ENCODE measurements around the gene SMIM26. TPM values are rescaled to one million over a fixed set of nuclear protein-coding genes. Genes with fewer than 3 reads are reported as not detected.

The SMIM26 gene
- total and polyA plus RNA-seq, 12 donors, result 88.6 to 337 (median 156) TPM

DNA sequence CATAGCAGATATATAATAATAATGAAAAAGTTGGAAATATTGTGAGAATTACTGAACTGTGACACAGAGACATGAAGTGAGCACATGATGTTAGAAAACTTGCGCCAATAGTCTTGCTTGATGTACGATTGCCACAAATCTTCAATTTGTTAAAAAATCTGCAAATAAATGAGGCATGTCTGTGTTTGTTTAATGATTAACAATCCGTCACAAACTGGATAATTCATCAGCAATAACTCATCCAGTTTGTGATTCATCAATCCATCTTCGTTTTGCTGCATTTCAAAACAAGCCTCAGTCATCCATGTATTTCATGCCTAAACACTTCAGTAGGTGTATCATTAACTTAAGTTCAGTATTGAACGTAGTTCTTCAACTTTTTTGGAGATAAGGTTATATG lies 25.5 kb upstream of the SMIM26 start:
- no peak for TF ChIP-seq POLR2A (IDR thresholded peaks at IDR 0.05)
- TF ChIP-seq CTCF (IDR thresholded peaks at IDR 0.05), result no peak
- no peak for DNase-seq
- intact Hi-C loops (cut with DNase I), result no loop called here
- Histone ChIP-seq H3K27ac (no peak overlapping the region), H3K4me3 (no peak overlapping the region), H3K36me3 (replicated peaks in 1 of 2) (peaks cover 0 to 64% of the 10 kb centered on the region in 2 donors), H3K27me3 (no peaks in the 10 kb centered on the region), H3K9me3 (replicated peaks in 1 of 3) (no peaks in the 10 kb centered on the region), H3K4me1 (replicated peaks in 1 of 2) (no peaks in the 10 kb centered on the region)
- 77 to 87% (median 82%) methylated on average over 5 of the region's 5 CpGs for WGBS, 4 donors

DNA sequence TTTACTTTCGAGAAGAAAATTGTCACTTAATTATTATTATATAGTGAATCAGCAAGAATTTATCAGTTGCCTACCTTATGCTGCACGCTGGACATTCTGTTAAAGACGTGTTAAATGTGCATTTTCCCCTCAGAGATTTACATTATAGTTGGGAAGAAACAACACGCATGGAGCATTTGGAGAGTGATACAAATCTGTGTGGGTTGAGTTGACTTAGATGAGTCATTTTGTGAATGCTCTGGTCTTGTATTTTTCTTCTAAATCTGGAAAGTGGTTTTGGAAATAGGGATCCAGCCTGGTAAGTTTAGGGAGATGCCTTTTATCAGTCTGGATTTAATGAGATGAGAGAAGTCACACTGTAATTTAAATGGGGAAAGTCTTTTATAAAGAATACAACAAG lies 24.0 kb upstream of the SMIM26 start:
- no peaks in the 10 kb centered on the region for H3K27me3 ChIP-seq
- no peak overlapping the region for H3K27ac ChIP-seq
- TF ChIP-seq POLR2A (IDR thresholded peaks at IDR 0.05) (no peak), CTCF (IDR thresholded peaks at IDR 0.05) (no peak)
- intact Hi-C loops (cut with DNase I), result no loop called here
- no peaks in the 10 kb centered on the region for H3K4me1 ChIP-seq (replicated peaks in 1 of 2)
- no peak overlapping the region for H3K4me3 ChIP-seq
- WGBS, 4 donors, result 94 to 97% (median 96%) methylated on average over 4 of the region's 4 CpGs
- peaks cover 0 to 67% of the 10 kb centered on the region in 2 donors for H3K36me3 ChIP-seq (replicated peaks in 1 of 2)
- no peaks in the 10 kb centered on the region for H3K9me3 ChIP-seq (replicated peaks in 1 of 3)
- DNase-seq, result no peak

DNA sequence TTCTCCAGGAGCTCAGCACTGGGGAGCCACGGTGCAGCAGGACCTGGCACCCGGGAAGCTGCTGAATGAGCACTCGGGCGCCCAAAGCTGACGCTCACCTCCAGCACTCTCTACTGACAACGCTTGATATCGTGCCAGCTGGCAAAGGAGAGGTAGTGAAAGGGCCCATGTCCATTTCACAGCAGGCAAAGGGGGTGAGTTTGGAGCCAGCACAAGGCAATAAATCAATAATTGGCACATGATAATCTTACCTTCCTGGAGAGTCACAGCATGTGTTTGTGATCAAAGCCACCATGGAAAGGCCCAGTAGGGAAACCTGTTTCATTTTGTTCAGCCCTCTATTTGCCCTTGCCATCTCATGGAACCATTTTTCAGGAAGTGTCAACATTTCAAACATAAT lies 23.3 kb upstream of the SMIM26 start:
- H3K27ac ChIP-seq, result no peak overlapping the region
- H3K36me3 ChIP-seq (replicated peaks in 1 of 2), result peaks cover 0 to 75% of the 10 kb centered on the region in 2 donors
- intact Hi-C loops (cut with DNase I), result no loop called here
- H3K9me3 ChIP-seq (replicated peaks in 1 of 3), result no peaks in the 10 kb centered on the region
- no peak for DNase-seq
- WGBS, 4 donors, result 84 to 92% (median 88%) methylated on average over 6 to 7 of the region's 7 CpGs
- no peaks in the 10 kb centered on the region for H3K27me3 ChIP-seq
- no peak overlapping the region for H3K4me3 ChIP-seq
- no peaks in the 10 kb centered on the region for H3K4me1 ChIP-seq (replicated peaks in 1 of 2)
- no peak for TF ChIP-seq CTCF (IDR thresholded peaks at IDR 0.05)
- no peak for TF ChIP-seq POLR2A (IDR thresholded peaks at IDR 0.05)

DNA sequence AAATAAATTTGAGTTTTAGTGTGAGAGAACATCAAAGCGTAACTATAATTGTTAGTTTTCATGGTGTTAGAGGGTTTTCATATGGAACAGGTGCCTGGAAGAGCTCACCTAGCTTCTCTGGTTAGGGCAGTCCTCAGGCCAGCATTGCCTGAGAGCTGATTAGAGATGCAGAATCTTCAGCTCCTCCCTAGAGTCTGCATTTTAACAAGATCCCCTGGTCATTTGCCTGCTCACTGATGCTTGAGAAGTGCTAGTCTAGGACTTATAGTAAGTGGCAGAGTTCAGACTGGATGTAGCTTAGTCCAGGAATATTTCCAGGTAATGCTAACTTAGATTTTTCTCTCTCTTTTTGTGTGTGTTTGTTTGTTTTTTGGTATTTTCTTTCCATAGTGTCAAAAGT lies 21.7 kb upstream of the SMIM26 start:
- intact Hi-C loops (cut with DNase I), result no loop called here
- Histone ChIP-seq H3K4me3 (no peak overlapping the region), H3K4me1 (replicated peaks in 1 of 2) (no peaks in the 10 kb centered on the region), H3K36me3 (replicated peaks in 1 of 2) (peaks cover 0 to 79% of the 10 kb centered on the region in 2 donors), H3K27ac (no peak overlapping the region), H3K27me3 (no peaks in the 10 kb centered on the region), H3K9me3 (replicated peaks in 1 of 3) (no peaks in the 10 kb centered on the region)
- no peak for TF ChIP-seq CTCF (IDR thresholded peaks at IDR 0.05)
- no peak for TF ChIP-seq POLR2A (IDR thresholded peaks at IDR 0.05)
- no peak for DNase-seq
- 95 to 100% (median 100%) methylated on average over 1 of the region's 1 CpG for WGBS, 4 donors

All from adrenal gland (tissue), 12 donors.